ENCODE measurements around the gene FKBP7. TPM values are rescaled to one million over a fixed set of nuclear protein-coding genes. Genes with fewer than 3 reads are reported as not detected.
"Not testable (repeated sequence)": the region's sequence is repeated elsewhere in the genome, so short reads cannot be mapped to it uniquely, and the experiment has no call there.

FKBP7 gene
- 1 to 10 TPM; 2.8 to 2.9 TPM for total RNA-seq

- H3K27me3 Mint-ChIP-seq, result no peaks in the 10 kb centered on the region
- no peaks in the 10 kb centered on the region for H3K9me3 Mint-ChIP-seq
- peak within 1 kb of the TSS; percentile 97 for H3K27ac Mint-ChIP-seq
- peak within 1 kb of the TSS; percentile 97 for H3K4me3 Mint-ChIP-seq
- intact Hi-C loops (cut with micrococcal nuclease), result loop anchor here (1.0 to 10.0 kb wide), 8 partner anchors 27 to 416 kb away; partner anchors contain the start of genes PJVK and PRKRA
- H3K4me1 Mint-ChIP-seq (ENCODE audit: low read depth), result peaks cover 33% of the 10 kb centered on the region
- ChIA-PET POLR2A (interaction anchor here (3.3 kb wide), 1 partner anchor 28 kb away, joined by 12 read pairs; the partner anchor contains the start of genes PJVK and PRKRA), CTCF (interaction anchor here (1.4 to 2.3 kb wide), 4 partner anchors 29 to 52 kb away, joined by 3 to 10 read pairs (median 6); no protein-coding TSS in a partner anchor)
- H3K36me3 Mint-ChIP-seq, result no peaks in the 10 kb centered on the region
- DNase-seq, result peak; percentile 87
Observed at GRCh38 chr2:178478439-178479274, at the start of gene FKBP7. Gene FKBP7, minus strand, starts transcription at chr2:178478600. Its CDS starts 101 bp downstream, at chr2:178478499.

DNA sequence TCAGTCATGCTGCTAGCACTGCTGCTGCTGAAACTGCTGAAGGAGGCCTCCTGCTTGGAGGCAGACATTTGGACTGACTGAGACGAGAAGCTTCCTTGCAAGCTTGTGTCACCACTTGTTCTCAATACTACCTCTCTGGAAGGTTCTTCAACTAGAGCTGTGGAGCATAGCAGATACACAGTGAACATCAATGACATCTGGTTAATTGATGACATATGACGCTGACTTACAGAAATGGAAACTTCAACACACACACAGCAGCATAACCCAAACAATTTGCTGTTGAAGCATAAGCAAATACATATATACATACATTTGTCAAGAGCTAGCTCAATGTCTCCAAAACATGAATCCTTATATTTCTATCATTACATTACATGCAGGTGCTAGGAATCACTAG, 49.2 kb upstream of the FKBP7 start:
- intact Hi-C loops (cut with micrococcal nuclease), result no loop called here
- Mint-ChIP-seq H3K36me3 (peaks cover 28% of the 10 kb centered on the region), H3K4me3 (no peak overlapping the region), H3K27me3 (no peaks in the 10 kb centered on the region), H3K9me3 (no peaks in the 10 kb centered on the region), H3K4me1 (ENCODE audit: low read depth) (peaks cover 61% of the 10 kb centered on the region), H3K27ac (no peak overlapping the region)
- ChIA-PET POLR2A (no interaction called here), CTCF (interaction anchor here (1.0 kb wide), 1 partner anchor 113 kb away, joined by 4 read pairs; no protein-coding TSS in a partner anchor)
- DNase-seq, result no peak

GRCh38 chr2:178526256-178526655, 47.9 kb upstream of the FKBP7 start:
- Mint-ChIP-seq H3K4me1 (ENCODE audit: low read depth) (peaks cover 63% of the 10 kb centered on the region), H3K36me3 (peaks cover 23% of the 10 kb centered on the region), H3K9me3 (peaks cover 4% of the 10 kb centered on the region), H3K27ac (no peak overlapping the region), H3K27me3 (no peaks in the 10 kb centered on the region), H3K4me3 (no peak overlapping the region)
- ChIA-PET POLR2A (no interaction called here), CTCF (no interaction called here)
- intact Hi-C loops (cut with micrococcal nuclease), result no loop called here
- DNase-seq, result no peak

DNA sequence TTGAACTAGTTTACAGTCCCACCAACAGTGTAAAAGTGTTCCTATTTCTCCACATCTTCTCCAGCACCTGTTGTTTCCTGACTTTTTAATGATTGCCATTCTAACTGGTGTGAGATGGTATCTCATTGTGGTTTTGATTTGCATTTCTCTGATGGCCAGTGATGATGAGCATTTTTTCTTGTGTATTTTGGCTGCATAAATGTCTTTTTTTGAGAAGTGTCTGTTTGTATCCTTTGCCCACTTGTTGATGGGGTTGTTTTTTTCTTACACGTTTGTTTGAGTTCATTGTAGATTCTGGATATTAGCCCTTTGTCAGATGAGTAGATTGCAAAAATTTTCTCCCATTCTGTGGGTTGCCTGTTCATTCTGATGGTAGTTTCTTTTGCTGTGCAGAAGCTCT, 47.1 kb upstream of the FKBP7 start:
- H3K27me3 Mint-ChIP-seq; H3K27ac Mint-ChIP-seq; H3K9me3 Mint-ChIP-seq; POLR2A ChIA-PET; CTCF ChIA-PET; H3K4me3 Mint-ChIP-seq; intact Hi-C loops (cut with micrococcal nuclease); DNase-seq: not testable (repeated sequence)
- Mint-ChIP-seq H3K36me3 (peaks cover 16% of the 10 kb centered on the region), H3K4me1 (ENCODE audit: low read depth) (peaks cover 63% of the 10 kb centered on the region)

- Mint-ChIP-seq H3K36me3 (peaks cover 15% of the 10 kb centered on the region), H3K4me1 (ENCODE audit: low read depth) (peaks cover 64% of the 10 kb centered on the region)
- intact Hi-C loops (cut with micrococcal nuclease); CTCF ChIA-PET; DNase-seq; H3K9me3 Mint-ChIP-seq; H3K4me3 Mint-ChIP-seq; H3K27me3 Mint-ChIP-seq; H3K27ac Mint-ChIP-seq; POLR2A ChIA-PET: not testable (repeated sequence)
Observed at GRCh38 chr2:178525010-178525409, 46.6 kb upstream of the FKBP7 start.

DNA sequence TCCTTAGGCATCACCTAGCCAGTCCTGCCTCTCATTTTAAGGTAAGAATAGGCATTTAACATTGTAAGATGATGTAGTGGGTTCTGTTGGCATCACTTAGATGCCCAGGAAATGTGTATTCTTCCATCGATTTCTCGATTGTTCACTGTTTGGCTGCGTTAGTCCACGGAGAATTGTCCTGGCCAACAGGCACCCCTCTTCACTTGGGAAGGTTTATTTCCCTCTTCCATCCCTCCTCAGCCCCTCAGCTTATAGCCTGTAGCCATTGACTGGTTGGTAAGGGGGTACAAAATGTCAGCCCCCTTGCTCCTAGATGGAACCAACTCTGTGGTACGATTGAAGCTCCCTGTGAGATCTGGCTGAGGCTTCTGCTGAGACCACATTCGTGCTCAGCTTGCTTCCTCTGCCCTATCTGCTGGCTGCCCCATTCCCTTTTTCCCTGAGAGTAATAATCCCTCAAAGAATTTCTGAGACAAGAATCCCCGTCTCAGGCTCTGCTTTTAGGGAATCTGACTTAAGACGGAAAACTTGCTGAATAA, 45.3 kb upstream of the FKBP7 start:
- intact Hi-C loops (cut with micrococcal nuclease), result loop anchor here (1.0 to 5.0 kb wide), 6 partner anchors 9 to 971 kb away; partner anchors contain the start of gene RBM45
- H3K36me3 Mint-ChIP-seq, result peaks cover 17% of the 10 kb centered on the region
- POLR2A ChIA-PET, result interaction anchor here (1.4 kb wide), 1 partner anchor 73 kb away, joined by 3 read pairs; the partner anchor contains the start of genes PJVK and PRKRA
- peaks cover 59% of the 10 kb centered on the region for H3K4me1 Mint-ChIP-seq (ENCODE audit: low read depth)
- CTCF ChIA-PET, result interaction anchor here (1.1 to 2.3 kb wide), 4 partner anchors 20 to 109 kb away, joined by 3 to 10 read pairs (median 4); partner anchors contain the start of gene PLEKHA3
- peak overlapping the region; percentile 91 for H3K27ac Mint-ChIP-seq
- no peaks in the 10 kb centered on the region for H3K27me3 Mint-ChIP-seq
- DNase-seq, result no peak
- peaks cover 4% of the 10 kb centered on the region for H3K9me3 Mint-ChIP-seq
- H3K4me3 Mint-ChIP-seq, result peak overlapping the region; percentile 95

DNA sequence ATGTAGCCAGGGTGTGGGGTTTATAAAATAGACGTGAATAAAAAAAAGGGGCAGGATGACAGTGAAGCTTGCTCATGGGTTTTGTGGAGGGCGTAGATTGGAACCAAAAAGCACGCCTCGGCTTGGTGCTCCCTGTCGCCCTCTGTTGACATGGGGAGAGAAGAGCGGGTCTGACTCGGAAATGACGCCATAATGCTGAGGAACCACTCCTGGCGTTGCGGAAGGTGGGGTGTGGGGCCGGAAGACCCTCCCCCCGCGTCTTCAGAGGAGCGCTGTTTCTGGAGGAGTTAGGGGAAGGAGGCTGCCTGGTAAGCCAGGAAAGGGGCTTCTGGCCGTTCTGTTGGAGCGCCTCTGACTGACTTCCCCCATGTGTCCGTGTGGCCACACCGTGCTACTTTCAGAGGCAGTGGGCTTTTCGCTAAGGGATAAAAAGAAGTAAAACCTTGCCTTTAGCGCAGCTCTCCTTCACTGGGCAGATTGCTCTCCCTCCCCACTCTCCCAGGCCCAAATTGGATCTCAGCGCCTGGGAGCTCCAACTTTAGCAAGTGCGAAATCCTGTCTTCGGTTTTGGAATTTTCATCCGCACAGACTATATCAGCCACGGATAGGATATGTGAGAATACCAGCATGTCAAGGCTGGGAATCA, 44.7 kb upstream of the FKBP7 start:
- intact Hi-C loops (cut with micrococcal nuclease), result loop anchor here (1.0 to 5.0 kb wide), 6 partner anchors 9 to 971 kb away; partner anchors contain the start of gene RBM45
- DNase-seq, result peak; percentile 92
- POLR2A ChIA-PET, result interaction anchor here (1.4 to 2.5 kb wide), 2 partner anchors 7 to 72 kb away, joined by 3 to 9 read pairs; partner anchors contain the start of genes PJVK and PRKRA
- Mint-ChIP-seq H3K27me3 (no peaks in the 10 kb centered on the region), H3K27ac (peak overlapping the region; percentile 91), H3K4me3 (peak overlapping the region; percentile 95), H3K36me3 (peaks cover 21% of the 10 kb centered on the region), H3K4me1 (ENCODE audit: low read depth) (peaks cover 54% of the 10 kb centered on the region), H3K9me3 (peaks cover 4% of the 10 kb centered on the region)
- CTCF ChIA-PET, result interaction anchor here (0.6 to 2.3 kb wide), 9 partner anchors 20 to 482 kb away, joined by 3 to 10 read pairs (median 3); partner anchors contain the start of gene PLEKHA3

DNA sequence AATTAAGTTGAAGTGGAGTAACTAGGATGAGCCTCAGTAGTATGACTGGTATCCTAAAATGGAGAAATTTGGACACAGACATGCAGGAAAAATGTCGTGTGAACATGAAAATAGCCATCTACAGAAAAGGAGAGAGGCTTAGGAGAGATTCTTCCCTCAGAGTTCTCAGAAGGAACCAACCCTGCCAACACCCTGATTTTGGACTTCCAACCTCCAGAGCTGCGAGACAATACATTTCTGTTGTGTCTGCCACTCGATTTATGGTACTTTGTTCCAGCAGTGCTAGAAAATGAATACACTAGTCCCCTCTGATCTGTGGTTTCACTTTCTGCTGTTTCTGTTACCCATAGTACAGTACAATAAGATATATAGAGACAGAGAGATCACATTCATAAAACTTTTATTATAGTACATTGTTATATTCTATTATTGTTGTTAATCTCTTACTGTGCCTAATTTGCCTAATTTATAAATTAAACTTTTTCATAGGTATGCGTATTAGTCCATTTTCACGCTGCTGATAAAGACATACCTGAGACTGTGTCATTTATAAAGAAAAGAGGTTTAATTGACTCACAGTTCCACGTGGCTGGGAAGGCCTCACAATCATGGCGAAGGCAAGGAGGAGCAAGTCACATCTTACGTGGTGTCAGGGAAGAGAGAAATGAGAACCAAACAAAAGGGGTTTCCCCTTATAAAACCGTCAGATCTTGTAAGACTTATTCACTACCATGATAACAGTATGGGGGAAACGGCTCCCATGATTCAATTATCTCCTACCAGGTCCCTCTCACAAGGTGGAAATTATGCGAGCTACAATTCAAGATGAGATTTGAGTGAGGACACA, 43.1 kb upstream of the FKBP7 start:
- ChIA-PET CTCF (interaction anchor here (0.6 to 1.4 kb wide), 5 partner anchors 9 to 107 kb away, joined by 3 to 5 read pairs (median 3); partner anchors contain the start of gene PRKRA), POLR2A (interaction anchor here (2.5 kb wide), 1 partner anchor 9 kb away, joined by 9 read pairs; no protein-coding TSS in a partner anchor)
- peaks cover 31% of the 10 kb centered on the region for H3K36me3 Mint-ChIP-seq
- H3K4me1 Mint-ChIP-seq (ENCODE audit: low read depth), result peaks cover 40% of the 10 kb centered on the region
- peak overlapping the region; percentile 47 for H3K4me3 Mint-ChIP-seq
- H3K27ac Mint-ChIP-seq, result peak overlapping the region; percentile 91
- intact Hi-C loops (cut with micrococcal nuclease), result loop anchor here (1.0 to 5.0 kb wide), 6 partner anchors 9 to 969 kb away; partner anchors contain the start of gene RBM45
- peak; percentile 74 for DNase-seq
- no peaks in the 10 kb centered on the region for H3K27me3 Mint-ChIP-seq
- peaks cover 4% of the 10 kb centered on the region for H3K9me3 Mint-ChIP-seq

- peaks cover 44% of the 10 kb centered on the region for H3K4me1 Mint-ChIP-seq (ENCODE audit: low read depth)
- H3K4me3 Mint-ChIP-seq, result no peak overlapping the region
- ChIA-PET CTCF (no interaction called here), POLR2A (interaction anchor here (0.5 kb wide), 1 partner anchor 46 kb away, joined by 3 read pairs; no protein-coding TSS in a partner anchor)
- no peak overlapping the region for H3K27ac Mint-ChIP-seq
- DNase-seq, result no peak
- H3K36me3 Mint-ChIP-seq, result peaks cover 35% of the 10 kb centered on the region
- no peaks in the 10 kb centered on the region for H3K27me3 Mint-ChIP-seq
- intact Hi-C loops (cut with micrococcal nuclease), result no loop called here
- peaks cover 4% of the 10 kb centered on the region for H3K9me3 Mint-ChIP-seq
Observed at GRCh38 chr2:178517496-178517895, 39.1 kb upstream of the FKBP7 start.

GRCh38 chr2:178514664-178515063, 36.3 kb upstream of the FKBP7 start:
- Mint-ChIP-seq H3K4me3 (peak overlapping the region; percentile 36), H3K27me3 (no peaks in the 10 kb centered on the region), H3K9me3 (no peaks in the 10 kb centered on the region), H3K27ac (peak overlapping the region; percentile 87), H3K4me1 (ENCODE audit: low read depth) (peaks cover 27% of the 10 kb centered on the region), H3K36me3 (peaks cover 36% of the 10 kb centered on the region)
- ChIA-PET POLR2A (interaction anchor here (0.6 to 1.5 kb wide), 2 partner anchors 15 to 17 kb away, joined by 3 to 8 read pairs; no protein-coding TSS in a partner anchor), CTCF (no interaction called here)
- intact Hi-C loops (cut with micrococcal nuclease), result loop anchor here (1.0 to 2.0 kb wide), 6 partner anchors 9 to 592 kb away; partner anchors contain the start of genes FKBP7, PJVK and PRKRA
- DNase-seq, result peak; percentile 70

Data from activated CD4-positive, alpha-beta memory T cell treated with anti-CD3 and anti-CD28 coated beads for 36 hours (primary cell).